ENCODE data around the gene TICRR. TPM values are rescaled to one million over a fixed set of nuclear protein-coding genes. Genes with fewer than 3 reads are reported as not detected.

TICRR gene
- total RNA-seq, 1 experiment from 2014 or later = 8.5 TPM

DNA sequence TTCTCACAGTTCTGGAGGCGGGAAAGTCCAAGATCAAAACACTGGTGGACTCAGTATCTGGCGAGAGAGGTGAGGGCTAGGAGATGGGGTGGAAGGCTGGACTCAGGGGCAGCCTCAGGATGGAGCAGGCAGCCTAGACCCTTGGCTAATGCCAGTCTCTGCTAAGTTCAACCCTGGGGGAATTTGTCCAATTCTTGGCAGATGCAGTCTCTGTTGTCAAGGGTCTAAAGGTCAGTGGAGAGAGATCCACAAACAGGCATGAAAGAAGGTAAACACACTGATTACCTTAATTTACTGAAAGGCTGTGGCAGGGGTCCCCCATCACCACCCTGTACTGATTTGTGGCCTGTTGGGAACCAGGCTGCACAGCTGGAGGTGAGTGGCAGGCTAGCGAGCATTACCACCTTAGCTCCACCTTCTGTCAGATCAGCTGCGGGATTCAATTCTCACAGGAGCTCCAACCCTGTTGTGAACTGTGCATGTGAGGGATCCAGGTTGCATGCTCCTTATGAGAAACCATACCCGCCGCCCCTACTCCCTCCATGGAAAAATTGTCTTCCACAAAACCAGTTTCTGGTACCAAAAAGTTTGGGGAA is 46.4 kb upstream of the TICRR start:
- no peak overlapping the region for H3K4me3 Mint-ChIP-seq (ENCODE audit: unreplicated experiment)
- H3K36me3 Mint-ChIP-seq (ENCODE audit: insufficient read depth, unreplicated experiment) = no peaks in the 10 kb centered on the region
- no peak for DNase-seq (ENCODE audit: unreplicated experiment)
- H3K27me3 Mint-ChIP-seq (ENCODE audit: insufficient read depth, unreplicated experiment) = no peaks in the 10 kb centered on the region
- H3K9me3 Mint-ChIP-seq (ENCODE audit: unreplicated experiment) = no peaks in the 10 kb centered on the region
- no peaks in the 10 kb centered on the region for H3K4me1 Mint-ChIP-seq (ENCODE audit: insufficient read depth, unreplicated experiment)
- H3K27ac Mint-ChIP-seq (ENCODE audit: low read depth, unreplicated experiment) = no peak overlapping the region
- no TSS peak for BruUV-seq (replicated peaks)
- intact Hi-C loops (cut with micrococcal nuclease) = no loop called here
- ChIA-PET POLR2A (no interaction called here), CTCF (interaction anchor here (0.6 kb wide), 2 partner anchors 22 to 58 kb away, joined by 3 read pairs; no protein-coding TSS in a partner anchor)
- TF ChIP-seq, protein P1, sequence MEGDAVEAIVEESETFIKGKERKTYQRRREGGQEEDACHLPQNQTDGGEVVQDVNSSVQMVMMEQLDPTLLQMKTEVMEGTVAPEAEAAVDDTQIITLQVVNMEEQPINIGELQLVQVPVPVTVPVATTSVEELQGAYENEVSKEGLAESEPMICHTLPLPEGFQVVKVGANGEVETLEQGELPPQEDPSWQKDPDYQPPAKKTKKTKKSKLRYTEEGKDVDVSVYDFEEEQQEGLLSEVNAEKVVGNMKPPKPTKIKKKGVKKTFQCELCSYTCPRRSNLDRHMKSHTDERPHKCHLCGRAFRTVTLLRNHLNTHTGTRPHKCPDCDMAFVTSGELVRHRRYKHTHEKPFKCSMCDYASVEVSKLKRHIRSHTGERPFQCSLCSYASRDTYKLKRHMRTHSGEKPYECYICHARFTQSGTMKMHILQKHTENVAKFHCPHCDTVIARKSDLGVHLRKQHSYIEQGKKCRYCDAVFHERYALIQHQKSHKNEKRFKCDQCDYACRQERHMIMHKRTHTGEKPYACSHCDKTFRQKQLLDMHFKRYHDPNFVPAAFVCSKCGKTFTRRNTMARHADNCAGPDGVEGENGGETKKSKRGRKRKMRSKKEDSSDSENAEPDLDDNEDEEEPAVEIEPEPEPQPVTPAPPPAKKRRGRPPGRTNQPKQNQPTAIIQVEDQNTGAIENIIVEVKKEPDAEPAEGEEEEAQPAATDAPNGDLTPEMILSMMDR (IDR thresholded peaks at IDR 0.05; ENCODE audit: unreplicated experiment) = no peak

DNA sequence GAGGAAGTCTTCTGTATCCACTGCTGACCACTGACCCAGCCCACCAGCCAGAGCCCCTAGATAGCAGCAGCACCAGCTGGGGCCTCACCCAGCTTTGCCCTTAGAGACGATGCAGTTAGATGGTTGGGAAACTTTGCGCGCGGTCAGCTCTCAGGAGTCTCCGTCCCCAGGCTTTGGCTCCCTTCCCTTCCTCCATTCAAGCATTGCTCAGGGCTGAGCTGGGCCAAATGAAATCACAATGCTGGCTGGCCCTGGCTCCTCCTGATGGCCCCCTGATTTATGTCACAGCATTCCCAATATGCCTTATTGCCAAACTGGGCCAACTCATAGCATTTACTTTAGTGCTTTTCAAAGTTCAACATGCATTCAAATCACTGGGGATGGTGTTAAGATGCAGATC is 44.3 kb upstream of the TICRR start:
- Mint-ChIP-seq H3K9me3 (ENCODE audit: unreplicated experiment) (no peaks in the 10 kb centered on the region), H3K27me3 (ENCODE audit: insufficient read depth, unreplicated experiment) (no peaks in the 10 kb centered on the region), H3K27ac (ENCODE audit: low read depth, unreplicated experiment) (no peak overlapping the region), H3K4me3 (ENCODE audit: unreplicated experiment) (no peak overlapping the region), H3K4me1 (ENCODE audit: insufficient read depth, unreplicated experiment) (no peaks in the 10 kb centered on the region), H3K36me3 (ENCODE audit: insufficient read depth, unreplicated experiment) (no peaks in the 10 kb centered on the region)
- BruUV-seq (replicated peaks) = no TSS peak
- intact Hi-C loops (cut with micrococcal nuclease) = no loop called here
- DNase-seq (ENCODE audit: unreplicated experiment) = no peak
- TF ChIP-seq, protein P1 (IDR thresholded peaks at IDR 0.05; ENCODE audit: unreplicated experiment) = no peak
- ChIA-PET POLR2A (interaction anchor here (1.0 to 1.1 kb wide), 3 partner anchors 9 to 16 kb away, joined by 5 read pairs; no protein-coding TSS in a partner anchor), CTCF (interaction anchor here (1.2 kb wide), 1 partner anchor 37 kb away, joined by 3 read pairs; no protein-coding TSS in a partner anchor)

DNA sequence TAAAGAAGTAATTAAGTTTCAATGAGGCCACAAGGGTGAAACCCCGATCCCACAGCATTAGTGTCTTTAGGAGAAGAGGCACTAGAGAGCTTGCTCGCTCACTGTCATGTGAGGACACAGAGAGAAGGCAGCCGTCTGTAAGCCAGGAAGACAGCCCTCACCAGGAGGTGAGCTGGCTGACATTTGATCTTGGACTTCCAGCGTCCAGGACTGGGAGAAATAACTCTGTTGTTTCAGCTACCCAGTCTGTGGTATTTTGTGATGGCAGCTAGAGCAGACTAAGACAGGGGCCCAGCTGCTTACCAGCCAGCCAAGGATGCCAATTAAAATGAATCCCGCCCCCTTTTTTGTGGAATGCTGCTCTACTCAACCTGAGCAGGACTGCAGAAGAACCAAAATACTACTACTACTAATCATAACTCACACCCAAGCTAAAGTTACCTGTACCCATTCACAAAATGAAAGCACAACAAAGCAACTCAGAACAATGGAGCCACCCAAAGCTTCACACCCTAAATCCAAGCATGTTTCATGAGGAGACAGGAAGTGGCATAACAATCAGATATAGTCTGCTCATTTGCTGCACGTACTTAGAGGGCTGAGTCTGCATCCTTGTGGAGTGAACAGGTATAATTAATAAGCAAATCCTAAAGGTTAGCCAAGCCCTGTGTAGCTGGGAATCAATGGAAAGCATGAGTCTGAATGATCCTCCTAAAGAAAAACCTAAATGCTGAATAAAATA is 43.3 kb upstream of the TICRR start:
- H3K27ac Mint-ChIP-seq (ENCODE audit: low read depth, unreplicated experiment) = no peak overlapping the region
- no peaks in the 10 kb centered on the region for H3K27me3 Mint-ChIP-seq (ENCODE audit: insufficient read depth, unreplicated experiment)
- POLR2A ChIA-PET = no interaction called here
- no peak for DNase-seq (ENCODE audit: unreplicated experiment)
- H3K4me1 Mint-ChIP-seq (ENCODE audit: insufficient read depth, unreplicated experiment) = no peaks in the 10 kb centered on the region
- BruUV-seq (replicated peaks) = no TSS peak
- TF ChIP-seq, protein P1 (IDR thresholded peaks at IDR 0.05; ENCODE audit: unreplicated experiment) = no peak
- no peaks in the 10 kb centered on the region for H3K36me3 Mint-ChIP-seq (ENCODE audit: insufficient read depth, unreplicated experiment)
- no peaks in the 10 kb centered on the region for H3K9me3 Mint-ChIP-seq (ENCODE audit: unreplicated experiment)
- CTCF ChIA-PET = interaction anchor here (0.5 to 1.0 kb wide), 3 partner anchors 40 to 73 kb away, joined by 3 to 4 read pairs (median 3); no protein-coding TSS in a partner anchor
- intact Hi-C loops (cut with micrococcal nuclease) = no loop called here
- no peak overlapping the region for H3K4me3 Mint-ChIP-seq (ENCODE audit: unreplicated experiment)

DNA sequence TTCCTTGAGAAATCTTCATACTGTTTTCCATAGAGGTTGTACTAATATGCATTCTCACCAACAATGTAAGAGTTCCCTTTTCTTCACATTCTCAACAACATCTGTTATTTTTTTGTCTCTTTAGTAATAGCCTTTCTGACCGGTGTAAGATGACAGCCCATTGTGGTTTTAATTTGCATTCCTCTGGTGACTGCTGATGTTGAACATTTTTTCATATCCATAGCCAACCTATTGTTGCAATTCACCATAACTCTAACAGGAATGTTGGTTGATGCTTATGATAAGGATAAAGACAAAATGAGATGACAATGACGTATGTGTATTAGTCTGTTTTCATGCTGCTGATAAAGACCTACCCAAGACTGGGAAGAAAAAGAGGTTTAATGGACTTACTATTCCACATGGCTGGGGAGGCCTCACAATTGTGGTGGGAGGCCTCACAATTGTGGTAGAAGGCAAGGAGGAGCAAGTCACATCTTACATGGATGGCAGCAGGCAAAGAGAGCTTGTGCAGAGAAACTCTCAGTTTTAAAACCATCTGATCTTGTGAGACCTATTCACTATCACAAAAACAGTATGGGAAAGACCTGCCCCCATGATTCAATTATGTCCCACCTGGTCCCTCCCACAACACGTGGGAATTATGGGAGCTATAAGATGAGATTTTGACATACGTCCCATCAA is 41.3 kb upstream of the TICRR start:
- POLR2A ChIA-PET = no interaction called here

More for the DNA sequence above, 41.3 kb upstream of the TICRR start:
- intact Hi-C loops (cut with micrococcal nuclease) = no loop called here
- H3K27ac Mint-ChIP-seq (ENCODE audit: low read depth, unreplicated experiment) = no peak overlapping the region
- no peaks in the 10 kb centered on the region for H3K36me3 Mint-ChIP-seq (ENCODE audit: insufficient read depth, unreplicated experiment)
- TF ChIP-seq, protein P1 (IDR thresholded peaks at IDR 0.05; ENCODE audit: unreplicated experiment) = no peak
- CTCF ChIA-PET = interaction anchor here (1.1 kb wide), 1 partner anchor 40 kb away, joined by 3 read pairs; no protein-coding TSS in a partner anchor
- H3K9me3 Mint-ChIP-seq (ENCODE audit: unreplicated experiment) = no peaks in the 10 kb centered on the region
- H3K27me3 Mint-ChIP-seq (ENCODE audit: insufficient read depth, unreplicated experiment) = no peaks in the 10 kb centered on the region
- no TSS peak for BruUV-seq (replicated peaks)
- no peak for DNase-seq (ENCODE audit: unreplicated experiment)
- no peaks in the 10 kb centered on the region for H3K4me1 Mint-ChIP-seq (ENCODE audit: insufficient read depth, unreplicated experiment)
- H3K4me3 Mint-ChIP-seq (ENCODE audit: unreplicated experiment) = no peak overlapping the region
